RWPE2 (cell line): ENCODE results near the gene IL17REL.

Experiments used
- ATAC-seq: fragments of 200-7000 bp; cut with Tn5 transposase; 3 replicates; pipeline ENCODE4 v1.9.1; 2021; ENCODE audit warnings: low read depth
- DNase-seq: peaks from one replicate; pipeline ENCODE4 v3.0.0-alpha.2; 2020; ENCODE audit warnings: low spot score
- H3K27ac ChIP-seq: fragments of 450-650 bp; 2 replicates; pipeline ENCODE4 v1.5.1; 2017; ENCODE audit warnings: mild to moderate bottlenecking; ENCODE audit not compliant: poor library complexity, severe bottlenecking
- H3K27me3 ChIP-seq: fragments of 250-450 bp; sonication (Bioruptor Pico); 2 replicates; pipeline ENCODE4 v1.5.1; 2021; ENCODE audit warnings: mild to moderate bottlenecking, moderate library complexity; ENCODE audit not compliant: insufficient read depth, poor library complexity, severe bottlenecking
- H3K36me3 ChIP-seq: fragments of 250-450 bp; sonication (Bioruptor Pico); 2 replicates; pipeline ENCODE4 v1.5.1; 2020; ENCODE audit warnings: low read depth, mild to moderate bottlenecking, moderate library complexity
- H3K4me1 ChIP-seq: fragments of 250-450 bp; sonication (Bioruptor Pico); 2 replicates; pipeline ENCODE4 v1.5.1; 2021; ENCODE audit warnings: mild to moderate bottlenecking, moderate library complexity; ENCODE audit not compliant: insufficient read depth, poor library complexity, severe bottlenecking
- H3K4me3 ChIP-seq: fragments of 250-450 bp; sonication (Bioruptor Pico); 2 replicates; pipeline ENCODE4 v1.5.1; 2021; ENCODE audit warnings: mild to moderate bottlenecking, moderate library complexity; ENCODE audit not compliant: severe bottlenecking
- H3K9me3 ChIP-seq: fragments of 250-450 bp; sonication (Bioruptor Pico); 2 replicates; pipeline ENCODE4 v1.5.1; 2021; ENCODE audit warnings: mild to moderate bottlenecking, moderate library complexity; ENCODE audit not compliant: severe bottlenecking
- TF ChIP-seq, protein P1 (sequence below): fragments of 450-650 bp; IDR thresholded peaks from one replicate; pipeline ENCODE4 v1.5.1; 2017; ENCODE audit warnings: mild to moderate bottlenecking, moderate library complexity; ENCODE audit not compliant: poor library complexity, severe bottlenecking

The IL17REL gene

DNA sequence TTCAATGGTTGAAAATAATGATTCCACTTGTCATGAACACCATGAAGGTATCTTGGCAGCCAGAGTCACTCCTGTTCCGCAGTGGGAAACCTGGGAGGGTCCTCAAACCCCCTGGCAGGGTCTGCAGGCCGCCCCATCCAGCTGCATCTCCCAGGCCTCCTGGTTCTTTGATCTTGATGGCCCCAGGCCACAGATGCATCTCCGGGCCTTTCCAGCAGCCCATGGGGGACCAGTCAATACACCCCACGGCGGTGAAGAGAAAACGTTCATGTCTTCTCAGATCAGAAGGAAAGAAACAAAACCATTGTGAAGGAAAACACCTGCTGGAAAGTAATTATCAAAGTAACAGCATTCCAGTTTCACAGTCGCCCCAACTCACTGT lies 47.3 kb upstream of the IL17REL start:
- Histone ChIP-seq H3K27me3 (peaks cover 22% of the 10 kb centered on the region), H3K27ac (no peak overlapping the region), H3K36me3 (no peaks in the 10 kb centered on the region), H3K9me3 (no peaks in the 10 kb centered on the region), H3K4me3 (no peak overlapping the region), H3K4me1 (no peaks in the 10 kb centered on the region)
- DNase-seq (no peak), ATAC-seq (no peak)
- TF ChIP-seq, protein P1, sequence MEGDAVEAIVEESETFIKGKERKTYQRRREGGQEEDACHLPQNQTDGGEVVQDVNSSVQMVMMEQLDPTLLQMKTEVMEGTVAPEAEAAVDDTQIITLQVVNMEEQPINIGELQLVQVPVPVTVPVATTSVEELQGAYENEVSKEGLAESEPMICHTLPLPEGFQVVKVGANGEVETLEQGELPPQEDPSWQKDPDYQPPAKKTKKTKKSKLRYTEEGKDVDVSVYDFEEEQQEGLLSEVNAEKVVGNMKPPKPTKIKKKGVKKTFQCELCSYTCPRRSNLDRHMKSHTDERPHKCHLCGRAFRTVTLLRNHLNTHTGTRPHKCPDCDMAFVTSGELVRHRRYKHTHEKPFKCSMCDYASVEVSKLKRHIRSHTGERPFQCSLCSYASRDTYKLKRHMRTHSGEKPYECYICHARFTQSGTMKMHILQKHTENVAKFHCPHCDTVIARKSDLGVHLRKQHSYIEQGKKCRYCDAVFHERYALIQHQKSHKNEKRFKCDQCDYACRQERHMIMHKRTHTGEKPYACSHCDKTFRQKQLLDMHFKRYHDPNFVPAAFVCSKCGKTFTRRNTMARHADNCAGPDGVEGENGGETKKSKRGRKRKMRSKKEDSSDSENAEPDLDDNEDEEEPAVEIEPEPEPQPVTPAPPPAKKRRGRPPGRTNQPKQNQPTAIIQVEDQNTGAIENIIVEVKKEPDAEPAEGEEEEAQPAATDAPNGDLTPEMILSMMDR = no peak

DNA sequence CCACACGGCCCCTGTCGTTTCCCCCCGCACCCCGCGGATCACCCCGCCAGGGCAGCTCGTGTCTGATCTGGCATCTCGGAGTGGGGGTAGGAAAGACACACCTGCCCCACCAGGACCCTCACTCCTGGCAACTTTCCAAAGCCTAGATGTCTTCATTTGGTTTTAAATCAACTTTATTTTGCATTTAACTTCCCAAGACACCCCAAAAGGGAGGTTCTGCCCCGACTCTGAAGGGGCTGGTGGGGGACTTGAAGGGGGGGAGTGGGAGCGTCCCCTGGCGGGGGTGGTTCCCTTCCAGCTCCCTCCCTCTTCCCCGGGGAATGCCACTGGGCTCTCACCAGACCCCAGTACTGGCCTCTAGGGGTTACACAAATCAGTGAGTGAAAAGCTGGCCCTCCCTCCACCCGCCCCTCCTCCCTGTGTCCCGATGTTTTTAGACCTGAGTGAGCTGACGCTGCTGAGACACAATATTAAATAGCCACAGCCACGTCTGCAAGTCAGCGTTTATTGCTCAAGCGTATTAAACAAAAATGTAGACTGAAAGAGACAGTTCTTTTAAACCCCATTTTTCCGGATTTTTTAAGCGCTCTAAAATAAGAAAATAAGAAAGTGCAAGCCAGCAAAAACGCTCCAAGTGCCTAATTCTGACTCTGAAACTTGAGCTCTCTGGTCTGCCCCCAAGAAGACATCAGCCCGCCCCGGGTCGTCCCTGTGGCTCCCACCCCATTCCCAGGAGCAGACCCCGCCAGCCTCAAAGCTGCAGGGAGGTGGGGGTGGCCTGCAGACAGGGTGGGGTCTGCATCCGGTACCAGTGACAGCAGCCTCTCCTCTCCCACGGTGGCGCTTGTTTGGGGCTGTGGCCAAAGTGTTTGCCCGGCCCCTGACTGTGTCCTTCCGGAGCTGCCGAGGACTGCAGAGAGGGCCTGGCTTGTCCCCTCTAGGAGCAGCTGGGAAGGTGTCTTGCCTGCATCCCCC lies 46.6 kb upstream of the IL17REL start:
- peaks cover 22% of the 10 kb centered on the region for H3K27me3 ChIP-seq
- no peaks in the 10 kb centered on the region for H3K36me3 ChIP-seq
- peak; percentile 34; the same call in 2 of the 3 replicates for ATAC-seq
- peak; percentile 52 for DNase-seq
- H3K9me3 ChIP-seq = no peaks in the 10 kb centered on the region
- H3K27ac ChIP-seq = no peak overlapping the region
- H3K4me3 ChIP-seq = no peak overlapping the region
- TF ChIP-seq, protein P1 = no peak
- no peaks in the 10 kb centered on the region for H3K4me1 ChIP-seq

DNA sequence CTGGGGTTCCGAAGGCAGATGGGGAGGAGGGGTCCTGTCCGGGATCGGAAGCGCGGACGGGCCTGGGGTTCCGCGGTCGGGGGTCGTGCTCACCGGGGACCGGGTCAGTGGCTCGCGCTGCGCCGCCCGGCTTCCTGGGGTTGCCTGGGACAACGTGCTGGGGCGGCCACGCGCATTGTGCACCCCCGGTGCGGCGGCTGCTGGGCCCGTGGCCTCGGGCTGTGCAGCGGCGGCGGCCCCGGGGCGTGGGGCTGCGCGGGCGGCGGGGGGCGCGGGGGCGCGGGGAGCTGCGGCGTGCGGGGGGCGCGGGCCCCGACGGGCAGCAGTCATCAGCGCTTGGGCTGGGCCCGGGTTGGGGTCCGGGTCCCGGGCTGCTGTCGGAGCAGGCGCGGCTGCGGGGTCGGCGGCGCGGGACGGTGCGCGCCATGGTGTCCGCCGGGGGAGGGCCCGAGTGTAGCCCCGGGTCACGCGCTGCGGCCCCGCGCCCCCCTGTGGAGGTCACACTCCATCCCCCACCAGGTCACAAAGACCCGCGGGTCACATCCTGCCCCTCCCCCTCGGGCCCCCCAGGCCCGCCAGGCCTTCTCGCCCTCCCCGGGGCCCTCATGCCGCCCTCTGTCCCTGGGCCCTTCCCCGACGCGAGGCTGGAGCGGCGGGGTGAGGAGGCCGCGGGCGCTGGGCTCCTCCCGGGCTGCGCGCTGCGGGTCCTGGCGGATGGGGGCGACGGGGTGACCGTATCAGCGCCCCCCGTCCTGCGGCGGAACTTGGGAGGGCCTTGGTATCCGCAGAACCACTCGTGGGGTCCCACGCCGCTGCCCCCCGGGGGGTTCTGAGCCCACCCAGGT lies 45.7 kb upstream of the IL17REL start, which contains the start of gene TTLL8:
Gene TTLL8 (minus strand): TSS at position 238 of the 845 bp plus-strand sequence.
- no peaks in the 10 kb centered on the region for H3K9me3 ChIP-seq
- no peak within 1 kb of the TSS for H3K27ac ChIP-seq
- no peak within 1 kb of the TSS for H3K4me3 ChIP-seq
- DNase-seq (no peak), ATAC-seq (no peak)
- H3K27me3 ChIP-seq = peaks cover 22% of the 10 kb centered on the region
- TF ChIP-seq, protein P1 = no peak
- no peaks in the 10 kb centered on the region for H3K36me3 ChIP-seq
- H3K4me1 ChIP-seq = no peaks in the 10 kb centered on the region

DNA sequence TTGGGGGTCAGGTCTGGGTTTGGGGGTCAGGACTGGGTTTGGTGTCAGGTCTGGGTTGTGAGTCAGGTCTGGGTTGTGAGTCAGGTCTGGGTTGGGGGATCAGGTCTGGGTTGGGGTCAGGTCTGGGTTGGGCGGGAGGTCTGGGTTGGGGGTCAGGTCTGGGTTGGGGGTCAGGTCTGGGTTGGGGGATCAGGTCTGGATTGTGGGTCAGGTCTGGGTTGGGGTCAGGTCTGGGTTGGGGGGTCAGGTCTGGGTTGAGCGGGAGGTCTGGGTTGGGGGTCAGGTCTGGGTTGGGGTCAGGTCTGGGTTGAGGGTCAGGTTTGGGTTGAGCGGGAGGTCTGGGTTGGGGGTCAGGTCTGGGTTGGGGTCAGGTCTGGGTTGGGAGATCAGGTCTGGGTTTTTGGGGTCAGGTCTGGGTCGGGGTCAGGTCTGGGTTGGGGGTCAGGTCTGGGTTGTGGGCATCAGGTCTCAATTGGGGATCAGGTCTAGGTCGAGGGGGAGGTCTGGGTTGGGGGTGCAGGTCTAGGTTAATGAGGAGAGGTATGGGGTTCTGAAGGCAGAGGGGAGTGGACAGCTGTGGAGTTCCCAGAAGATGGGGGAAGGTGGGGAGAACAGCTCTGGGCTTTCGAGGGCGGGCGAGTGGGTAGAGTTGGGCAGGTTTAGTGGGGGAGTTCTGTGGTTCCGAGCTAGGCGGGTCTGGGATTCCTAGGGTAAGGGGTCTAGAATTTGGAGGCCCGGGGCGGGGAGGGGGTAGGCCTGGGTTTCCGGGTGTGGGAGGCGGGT lies 44.9 kb upstream of the IL17REL start:
- no peak overlapping the region for H3K27ac ChIP-seq
- TF ChIP-seq, protein P1 = no peak
- H3K27me3 ChIP-seq = peaks cover 22% of the 10 kb centered on the region
- H3K4me3 ChIP-seq = no peak overlapping the region
- no peaks in the 10 kb centered on the region for H3K4me1 ChIP-seq
- no peak for DNase-seq
- no peaks in the 10 kb centered on the region for H3K9me3 ChIP-seq
- ATAC-seq = no peak
- H3K36me3 ChIP-seq = no peaks in the 10 kb centered on the region
